Endothelial cell of umbilical vein (primary cell): ENCODE measurements around the gene SH3BGRL3. TPM values are rescaled to one million over a fixed set of nuclear protein-coding genes. Genes with fewer than 3 reads are reported as not detected.

Experiments used
- BruUV-seq: library from RNA; stranded (reverse); fragments of 400-500 nt; replicated peaks from 2 replicates; lab custom pipeline; 2021; lab: Mats Ljungman, UMichigan
- CTCF ChIA-PET: fragments of 300-600, 350-600 bp; sonication (Branson Sonifier 250); formaldehyde crosslinking; loops from one replicate; lab custom pipeline; 2021; ENCODE audit warnings: antibody characterized with exemption, inconsistent platforms; lab: Charles Lee
- POLR2A ChIA-PET: fragments of 300-600, 350-600 bp; sonication (Branson Sonifier 250); formaldehyde crosslinking; loops from one replicate; lab custom pipeline; 2021; ENCODE audit warnings: antibody characterized with exemption, inconsistent platforms; lab: Charles Lee
- DNase-seq: peaks from one replicate; pipeline ENCODE4 v3.0.0-alpha.2; 2011; ENCODE audit warnings: low read depth, low spot score
- FAIRE-seq: peaks from 2 replicates; lab custom pipeline; 2011; peaks lifted over from hg19 to GRCh38; lab: Jason Lieb, UNC
- H2AFZ ChIP-seq: 2 replicates; pipeline ENCODE4 v1.6.0; 2012; ENCODE audit warnings: low read depth, low read length, control low read depth, inconsistent platforms
- H3K27ac ChIP-seq: 2 replicates; pipeline ENCODE4 v1.5.1; 2011; ENCODE audit warnings: low read depth, mild to moderate bottlenecking, control low read depth, low read length, moderate library complexity; ENCODE audit not compliant: insufficient read depth
- H3K27me3 ChIP-seq, 2 experiments: 2 replicates each; pipeline versions ENCODE4 v1.6.0 to v1.6.1; 2011; ENCODE audit warnings: low read length in 2 of 2, mixed read lengths in 1 of 2; ENCODE audit not compliant: control insufficient read depth in 2 of 2, insufficient read depth in 2 of 2
- H3K36me3 ChIP-seq, 2 experiments: 2 replicates in 1 of 2; 3 replicates in 1 of 2; pipeline ENCODE4 v1.5.1; 2011; ENCODE audit warnings: low read length in 2 of 2, mild to moderate bottlenecking in 1 of 2, moderate library complexity in 1 of 2; ENCODE audit not compliant: control insufficient read depth in 2 of 2, insufficient read depth in 2 of 2; ENCODE audit errors: extremely low read depth in 1 of 2
- H3K4me1 ChIP-seq: 3 replicates; pipeline ENCODE4 v1.5.1; 2011; ENCODE audit warnings: mild to moderate bottlenecking, low read length; ENCODE audit not compliant: control insufficient read depth, insufficient read depth; ENCODE audit errors: extremely low read depth
- H3K4me2 ChIP-seq: 2 replicates; pipeline ENCODE4 v1.6.1; 2011; ENCODE audit warnings: low read length, control low read depth, mixed read lengths; ENCODE audit not compliant: insufficient read depth
- H3K4me3 ChIP-seq, 3 experiments: fragments of 200-600 bp in 1 of 3; sonication (generic), shearing (Covaris generic) in 1 of 3; replicated peaks in 1 of 3; 2 replicates each; pipeline ENCODE4 v1.5.1; 2011 to 2016; ENCODE audit warnings: control low read depth in 3 of 3, low read length in 3 of 3, mild to moderate bottlenecking in 2 of 3, inconsistent platforms in 1 of 3, low read depth in 1 of 3, moderate library complexity in 1 of 3; ENCODE audit not compliant: insufficient read depth in 1 of 3
- H3K79me2 ChIP-seq: 2 replicates; pipeline ENCODE4 v1.6.0; 2012; ENCODE audit warnings: low read length, inconsistent platforms; ENCODE audit not compliant: control insufficient read depth, insufficient read depth
- H3K9ac ChIP-seq: replicated peaks from 2 replicates; pipeline ENCODE3; 2011; ENCODE audit warnings: low read length, control low read depth; ENCODE audit not compliant: insufficient read depth; ENCODE audit errors: extremely low read depth
- H3K9me1 ChIP-seq: replicated peaks from 3 replicates; pipeline ENCODE4 v1.6.0; 2011; ENCODE audit warnings: mild to moderate bottlenecking, low read length; ENCODE audit not compliant: control insufficient read depth, insufficient read depth; ENCODE audit errors: extremely low read depth
- H3K9me3 ChIP-seq: replicated peaks from 2 replicates; pipeline ENCODE4 v1.5.1; 2012; ENCODE audit warnings: low read length, inconsistent platforms; ENCODE audit not compliant: control insufficient read depth, insufficient read depth
- H4K20me1 ChIP-seq: replicated peaks from 2 replicates; pipeline ENCODE3; 2011; ENCODE audit warnings: mild to moderate bottlenecking, low read length; ENCODE audit not compliant: control insufficient read depth, insufficient read depth; ENCODE audit errors: extremely low read depth
- CTCF ChIP-seq, 2 donors: IDR thresholded peaks; 1 replicate in 1 of 2; 2 replicates in 1 of 2; pipeline ENCODE4 v1.5.1; 2011; ENCODE audit warnings: low read length in 2 of 2, mild to moderate bottlenecking in 2 of 2, moderate library complexity in 2 of 2, control low read depth in 1 of 2, inconsistent platforms in 1 of 2, low read depth in 1 of 2; ENCODE audit not compliant: insufficient read depth in 1 of 2; ENCODE audit errors: extremely low read depth in 1 of 2
- EZH2 ChIP-seq: IDR thresholded peaks from 2 replicates; pipeline ENCODE4 v1.6.1; 2012; ENCODE audit warnings: borderline replicate concordance, low read depth, mild to moderate bottlenecking, moderate library complexity, low read length, inconsistent platforms; ENCODE audit not compliant: severe bottlenecking
- FOS ChIP-seq: IDR thresholded peaks from 2 replicates; pipeline ENCODE4 v1.6.1; 2011; ENCODE audit warnings: mild to moderate bottlenecking, low read length, moderate library complexity, borderline replicate concordance; ENCODE audit not compliant: insufficient read depth
- GATA2 ChIP-seq: IDR thresholded peaks from 2 replicates; pipeline ENCODE4 v1.7.0; 2011; ENCODE audit warnings: low read depth, mild to moderate bottlenecking, moderate library complexity, mixed read lengths, low read length; ENCODE audit not compliant: insufficient read length, insufficient read depth
- JUN ChIP-seq: IDR thresholded peaks from 2 replicates; pipeline ENCODE4 v1.6.1; 2011; ENCODE audit warnings: borderline replicate concordance, low read depth; ENCODE audit not compliant: insufficient read length, insufficient read depth
- MAX ChIP-seq: IDR thresholded peaks from 2 replicates; pipeline ENCODE4 v1.6.1; 2011; ENCODE audit not compliant: insufficient read depth, insufficient read length
- MYC ChIP-seq: IDR thresholded peaks from one replicate; pipeline ENCODE4 v1.6.1; 2011; ENCODE audit warnings: mild to moderate bottlenecking, low read depth, low read length
- POLR2A ChIP-seq: IDR thresholded peaks from 2 replicates; pipeline ENCODE4 v1.6.1; 2012; ENCODE audit warnings: low read depth, mild to moderate bottlenecking, control low read depth, low read length
- POLR2AphosphoS5 ChIP-seq: IDR thresholded peaks from 2 replicates; pipeline ENCODE4 v1.6.1; 2012; ENCODE audit warnings: low read depth, mild to moderate bottlenecking, control low read depth, low read length, moderate library complexity; ENCODE audit not compliant: insufficient read depth
- dilution Hi-C: fragments of 300-500 bp; cut with MboI; formaldehyde crosslinking; loops from one replicate; pipeline ENCODE4 v1.15.0; 2019; ENCODE audit warnings: low sequenced_read_pairs; ENCODE audit not compliant: extremely low pct_ligation_motif_present
- intact Hi-C: fragments of 100-400 bp; cut with micrococcal nuclease; formaldehyde crosslinking; loops from one replicate; pipeline ENCODE4 v1.10.0; 2022
- polyA plus RNA-seq, 4 experiments: library from polyadenylated mRNA; depleted of rRNA in 3 of 4; stranded (reverse) in 3 of 4; unstranded in 1 of 4; fragments of >200 nt; gene quantifications; 2 replicates each; pipeline versions ENCODE4 v1.2.1 to v1.2.3, GENCODE V29; 2011 to 2012; ENCODE audit warnings: missing spikeins in 1 of 4
- total RNA-seq: library from RNA; stranded (reverse); gene quantifications from 2 replicates; pipeline ENCODE4 v1.2.3, GENCODE V29; 2021

Gene SH3BGRL3
- total and polyA plus RNA-seq, 2 donors (not counting 3 experiments of a cell fraction or from before 2014, with no cell fraction given) = 233 to 344 TPM

DNA sequence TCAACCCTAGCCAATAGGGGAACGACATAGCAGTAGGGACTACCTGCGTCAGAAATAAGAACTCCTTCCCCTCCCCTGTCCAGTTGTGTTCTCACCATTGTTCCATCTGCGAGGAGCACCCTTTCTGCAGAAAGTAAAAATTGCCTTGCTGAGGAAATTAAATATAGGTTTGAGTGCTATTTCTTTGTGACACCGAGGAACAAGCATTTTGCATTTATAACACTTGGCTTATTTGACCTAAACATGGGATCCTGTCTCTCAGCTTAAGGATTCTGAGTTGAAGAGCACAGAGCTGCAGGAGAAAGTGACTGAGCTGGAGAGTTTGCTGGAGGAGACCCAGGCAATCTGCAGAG is 10.7 kb upstream of the SH3BGRL3 start:
- no peak overlapping the region for H3K4me2 ChIP-seq
- no peak overlapping the region for H3K9ac ChIP-seq
- TF ChIP-seq POLR2A = no peak
- no peak for TF ChIP-seq MAX
- no peak for TF ChIP-seq GATA2
- no peak for TF ChIP-seq EZH2
- TF ChIP-seq POLR2AphosphoS5 = no peak
- no peak for TF ChIP-seq FOS
- no peak for TF ChIP-seq CTCF (IDR thresholded peaks at IDR 0.05; ENCODE audit: extremely low read depth in 1 of 2, insufficient read depth in 1 of 2, low read depth in 1 of 2, low read length in 2 of 2)
- TF ChIP-seq MYC = no peak
- no peak for TF ChIP-seq JUN
- H3K79me2 ChIP-seq = no peaks in the 10 kb centered on the region
- H3K27ac ChIP-seq = no peak overlapping the region
- no peak overlapping the region for H3K4me3 ChIP-seq
- no peaks in the 10 kb centered on the region for H4K20me1 ChIP-seq
- ChIA-PET CTCF (no interaction called here), POLR2A (no interaction called here)
- H2AFZ ChIP-seq = no peak overlapping the region
- H3K4me1 ChIP-seq = no peaks in the 10 kb centered on the region
- no peaks in the 10 kb centered on the region for H3K9me3 ChIP-seq
- intact Hi-C loops (no loop called here), dilution Hi-C loops (no loop called here)
- DNase-seq = no peak
- no peaks in the 10 kb centered on the region for H3K27me3 ChIP-seq
- H3K36me3 ChIP-seq = peaks cover 4 to 6% of the 10 kb centered on the region in 2 experiments
- no peaks in the 10 kb centered on the region for H3K9me1 ChIP-seq
- FAIRE-seq = no peak
- BruUV-seq = no TSS peak
